ENCODE data around the gene HOXD4. TPM values are rescaled to one million over a fixed set of nuclear protein-coding genes. Genes with fewer than 3 reads are reported as not detected.
A peak's percentile ranks its signal among the peaks of the same experiment; 100 is the strongest.

Gene HOXD4
- polyA plus RNA-seq, 1 donor from 2014 or later: not detected

DNA sequence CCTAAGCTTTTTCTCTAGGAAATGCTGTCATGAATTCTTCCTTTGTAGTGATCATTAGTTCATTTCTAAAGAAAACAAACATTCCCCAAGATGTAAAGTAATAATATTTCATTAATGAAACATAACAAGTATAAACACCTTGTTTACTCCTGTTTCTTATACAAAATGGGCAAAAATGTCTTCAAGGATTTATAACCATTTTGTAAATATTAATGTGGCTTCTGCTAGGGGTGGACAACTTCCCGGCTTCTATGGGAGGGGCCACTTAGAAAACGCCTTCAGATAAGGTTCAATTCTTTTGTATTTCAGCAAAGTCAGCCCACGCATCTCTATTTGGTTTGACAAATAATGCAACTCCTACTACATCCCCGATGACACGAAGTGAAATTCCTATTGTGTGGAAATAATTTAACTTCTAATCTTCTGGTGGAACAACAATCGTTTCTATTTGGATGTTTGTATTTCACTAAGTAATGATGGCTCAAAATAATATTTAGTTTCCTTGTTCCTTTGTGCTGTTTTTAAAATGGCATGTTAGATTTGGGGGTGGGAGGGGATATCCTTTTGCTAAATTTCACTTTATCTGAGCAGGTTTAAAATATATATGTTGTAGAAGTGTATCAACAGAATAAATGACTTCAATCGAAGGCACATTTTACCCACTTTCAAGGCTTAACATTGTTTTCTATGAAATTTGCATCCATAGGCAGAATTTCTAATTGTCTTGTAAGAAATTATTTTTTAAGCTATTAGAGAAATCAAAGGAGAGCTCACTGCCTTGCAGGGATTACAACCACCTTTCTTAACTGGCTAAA lies 22.4 kb downstream of the HOXD4 start:
- Histone ChIP-seq H3K79me2 (replicated peaks; ENCODE audit: insufficient read depth, low read length) (no peaks in the 10 kb centered on the region), H2AFZ (ENCODE audit: low read depth, low read length) (no peak overlapping the region), H3K27ac (ENCODE audit: low read length) (no peak overlapping the region), H3F3A (ENCODE audit: insufficient read depth, low read length, poor library complexity, severe bottlenecking) (no peaks in the 10 kb centered on the region), H3K9ac (ENCODE audit: low read length) (no peak overlapping the region), H3K36me3 (ENCODE audit: insufficient read depth, low read length) (no peaks in the 10 kb centered on the region), H3K9me2 (ENCODE audit: insufficient read depth, low read length) (no peaks in the 10 kb centered on the region), H3K4me3 (ENCODE audit: low read length) (no peak overlapping the region), H4K20me1 (ENCODE audit: insufficient read depth) (no peaks in the 10 kb centered on the region), H3K9me3 (ENCODE audit: low read length) (no peaks in the 10 kb centered on the region), H3K27me3 (ENCODE audit: insufficient read depth, low read depth, low read length) (peaks cover 100% of the 10 kb centered on the region), H3K4me2 (ENCODE audit: low read length) (no peak overlapping the region)
- no peak for TF ChIP-seq EZH2 (IDR thresholded peaks at IDR 0.05; ENCODE audit: borderline replicate concordance, insufficient read depth, low read length, poor library complexity, severe bottlenecking)
- peak; percentile 37 for TF ChIP-seq POLR2AphosphoS5 (IDR thresholded peaks at IDR 0.05)

DNA sequence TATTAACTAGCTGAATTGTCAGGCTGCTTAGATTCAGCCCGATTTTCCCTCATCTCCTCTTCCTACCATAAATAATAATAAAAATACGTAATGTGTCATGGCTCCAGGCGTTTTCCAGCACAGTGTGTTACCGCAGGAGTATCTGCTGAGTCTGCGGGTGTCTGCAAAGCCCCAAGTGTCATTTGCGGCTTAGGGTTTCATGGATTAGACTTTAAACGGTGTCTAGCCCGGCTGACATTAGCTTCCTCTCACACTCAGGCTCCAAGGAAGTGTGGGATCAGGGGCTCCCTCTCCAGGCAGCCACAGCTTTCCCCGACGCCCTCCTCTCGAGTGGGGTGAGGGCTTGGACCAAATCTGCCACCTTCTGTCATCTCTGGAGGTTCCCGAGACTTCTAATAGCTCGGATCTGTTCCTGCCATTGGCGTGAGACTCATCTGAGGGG lies 23.1 kb downstream of the HOXD4 start:
- no peaks in the 10 kb centered on the region for H4K20me1 ChIP-seq (ENCODE audit: insufficient read depth)
- no peaks in the 10 kb centered on the region for H3K9me3 ChIP-seq (ENCODE audit: low read length)
- peaks cover 100% of the 10 kb centered on the region for H3K27me3 ChIP-seq (ENCODE audit: insufficient read depth, low read depth, low read length)
- H3K36me3 ChIP-seq (ENCODE audit: insufficient read depth, low read length): no peaks in the 10 kb centered on the region
- H3K4me2 ChIP-seq (ENCODE audit: low read length): no peak overlapping the region
- TF ChIP-seq EP300 (conservative IDR thresholded peaks at IDR 0.05; ENCODE audit: poor library complexity, severe bottlenecking) (no peak), POLR2AphosphoS5 (IDR thresholded peaks at IDR 0.05) (no peak), TAF1 (IDR thresholded peaks at IDR 0.05; ENCODE audit: low read depth) (no peak), SMC3 (conservative IDR thresholded peaks at IDR 0.05; ENCODE audit: poor library complexity) (no peak), RAD21 (conservative IDR thresholded peaks at IDR 0.05) (no peak), MXI1 (conservative IDR thresholded peaks at IDR 0.05; ENCODE audit: poor library complexity, severe bottlenecking) (no peak), REST (IDR thresholded peaks at IDR 0.05; ENCODE audit: borderline replicate concordance) (no peak), EZH2 (IDR thresholded peaks at IDR 0.05; ENCODE audit: borderline replicate concordance, insufficient read depth, low read length, poor library complexity, severe bottlenecking) (no peak)
- TF ChIP-seq, protein P1, sequence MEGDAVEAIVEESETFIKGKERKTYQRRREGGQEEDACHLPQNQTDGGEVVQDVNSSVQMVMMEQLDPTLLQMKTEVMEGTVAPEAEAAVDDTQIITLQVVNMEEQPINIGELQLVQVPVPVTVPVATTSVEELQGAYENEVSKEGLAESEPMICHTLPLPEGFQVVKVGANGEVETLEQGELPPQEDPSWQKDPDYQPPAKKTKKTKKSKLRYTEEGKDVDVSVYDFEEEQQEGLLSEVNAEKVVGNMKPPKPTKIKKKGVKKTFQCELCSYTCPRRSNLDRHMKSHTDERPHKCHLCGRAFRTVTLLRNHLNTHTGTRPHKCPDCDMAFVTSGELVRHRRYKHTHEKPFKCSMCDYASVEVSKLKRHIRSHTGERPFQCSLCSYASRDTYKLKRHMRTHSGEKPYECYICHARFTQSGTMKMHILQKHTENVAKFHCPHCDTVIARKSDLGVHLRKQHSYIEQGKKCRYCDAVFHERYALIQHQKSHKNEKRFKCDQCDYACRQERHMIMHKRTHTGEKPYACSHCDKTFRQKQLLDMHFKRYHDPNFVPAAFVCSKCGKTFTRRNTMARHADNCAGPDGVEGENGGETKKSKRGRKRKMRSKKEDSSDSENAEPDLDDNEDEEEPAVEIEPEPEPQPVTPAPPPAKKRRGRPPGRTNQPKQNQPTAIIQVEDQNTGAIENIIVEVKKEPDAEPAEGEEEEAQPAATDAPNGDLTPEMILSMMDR (IDR thresholded peaks at IDR 0.05; ENCODE audit: poor library complexity, severe bottlenecking): no peak
- no peak overlapping the region for H2AFZ ChIP-seq (ENCODE audit: low read depth, low read length)
- H3K27ac ChIP-seq (ENCODE audit: low read length): no peak overlapping the region
- H3K79me2 ChIP-seq (replicated peaks; ENCODE audit: insufficient read depth, low read length): no peaks in the 10 kb centered on the region
- H3F3A ChIP-seq (ENCODE audit: insufficient read depth, low read length, poor library complexity, severe bottlenecking): no peaks in the 10 kb centered on the region
- H3K9me2 ChIP-seq (ENCODE audit: insufficient read depth, low read length): no peaks in the 10 kb centered on the region
- no peak overlapping the region for H3K9ac ChIP-seq (ENCODE audit: low read length)
- no peak overlapping the region for H3K4me3 ChIP-seq (ENCODE audit: low read length)
